NCI-H1092 (cell line): ENCODE results near the gene VIM.

Experiments
- DNase-seq: peaks from one replicate; lab custom pipeline; 2025; lab: John Stamatoyannopoulos, UW

The VIM gene

GRCh38 chr10:17210361-17210760 is 17.7 kb upstream of the VIM start:
- no peak for DNase-seq

GRCh38 chr10:17212802-17213221 is 15.2 kb upstream of the VIM start:
- no peak for DNase-seq

- DNase-seq = no peak
These were observed 14.2 kb upstream of the VIM start for GRCh38 chr10:17213646-17214349.

- DNase-seq = no peak
These were observed 13.5 kb upstream of the VIM start for GRCh38 chr10:17214526-17214925.

GRCh38 chr10:17214971-17215781 is 12.9 kb upstream of the VIM start:
- DNase-seq = no peak

GRCh38 chr10:17215782-17216122 is 12.3 kb upstream of the VIM start:
- no peak for DNase-seq

- DNase-seq = no peak
These were observed 11.7 kb upstream of the VIM start for GRCh38 chr10:17216217-17216900.

GRCh38 chr10:17216901-17217395 is 11.1 kb upstream of the VIM start:
- DNase-seq = no peak

GRCh38 chr10:17217631-17218232 is 10.3 kb upstream of the VIM start:
- no peak for DNase-seq

GRCh38 chr10:17219024-17219423 is 9.0 kb upstream of the VIM start:
- DNase-seq = no peak

- DNase-seq = no peak
These were observed 7.4 kb upstream of the VIM start for GRCh38 chr10:17220652-17221100.

GRCh38 chr10:17222329-17222728 is 5.7 kb upstream of the VIM start:
- no peak for DNase-seq

- DNase-seq = no peak
These were observed 2.2 kb upstream of the VIM start for GRCh38 chr10:17225808-17226207.

- no peak for DNase-seq
These were observed 1.1 kb upstream of the VIM start for GRCh38 chr10:17226891-17227303.

GRCh38 chr10:17227367-17228090 is 512 bp upstream of the VIM start:
- DNase-seq = no peak

- DNase-seq = no peak
These were observed 1.1 kb downstream of the VIM start for GRCh38 chr10:17229016-17229716.

- DNase-seq = no peak
These were observed 1.6 kb downstream of the VIM start for GRCh38 chr10:17229717-17229966.

- peak; percentile 15 for DNase-seq
These were observed 2.1 kb downstream of the VIM start for GRCh38 chr10:17229967-17230682.

- DNase-seq = no peak
These were observed 3.7 kb downstream of the VIM start for GRCh38 chr10:17231788-17232187.

GRCh38 chr10:17232276-17232960 is 4.4 kb downstream of the VIM start:
- no peak for DNase-seq
